Keratinocyte (primary cell): ENCODE results near the gene TAF6. TPM values are rescaled to one million over a fixed set of nuclear protein-coding genes. Genes with fewer than 3 reads are reported as not detected.
A peak's percentile ranks its signal among the peaks of the same experiment; 100 is the strongest.

ENCODE experiments used
- DNase-seq: peaks from one replicate; pipeline ENCODE4 v3.0.0-alpha.2; 2011; ENCODE audit warnings: low read depth, missing footprints, low spot score
- FAIRE-seq: peaks from 2 replicates; lab custom pipeline; 2011; peaks lifted over from hg19 to GRCh38; lab: Jason Lieb, UNC
- H2AFZ ChIP-seq: 2 replicates; pipeline ENCODE4 v1.6.0; 2012; ENCODE audit warnings: low read length, control low read depth, inconsistent platforms; ENCODE audit not compliant: control insufficient read depth
- H3K27ac ChIP-seq: 2 replicates; pipeline ENCODE4 v1.5.1; 2011; ENCODE audit warnings: low read length; ENCODE audit not compliant: control insufficient read depth, insufficient read depth
- H3K27me3 ChIP-seq: 3 replicates; pipeline ENCODE4 v1.6.0; 2011; ENCODE audit warnings: low read length; ENCODE audit not compliant: control insufficient read depth, insufficient read depth; ENCODE audit errors: extremely low read depth
- H3K36me3 ChIP-seq, 2 experiments: 2 replicates in 1 of 2; 3 replicates in 1 of 2; pipeline ENCODE4 v1.5.1; 2011; ENCODE audit warnings: low read length in 2 of 2, mild to moderate bottlenecking in 1 of 2; ENCODE audit not compliant: control insufficient read depth in 2 of 2, insufficient read depth in 2 of 2; ENCODE audit errors: extremely low read depth in 1 of 2
- H3K4me1 ChIP-seq: 3 replicates; pipeline ENCODE4 v1.5.1; 2011; ENCODE audit warnings: low read length; ENCODE audit not compliant: control insufficient read depth, insufficient read depth; ENCODE audit errors: extremely low read depth
- H3K4me2 ChIP-seq: 3 replicates; pipeline ENCODE4 v1.6.0; 2011; ENCODE audit warnings: low read depth, low read length; ENCODE audit not compliant: control insufficient read depth, insufficient read depth; ENCODE audit errors: extremely low read depth
- H3K4me3 ChIP-seq, 3 experiments: fragments of 200-600 bp in 1 of 3; sonication (generic) in 1 of 3; 2 replicates in 2 of 3; 3 replicates in 1 of 3; pipeline ENCODE4 v1.5.1; 2011 to 2016; ENCODE audit warnings: low read length in 3 of 3, mild to moderate bottlenecking in 3 of 3, control low read depth in 2 of 3, inconsistent platforms in 1 of 3, low read depth in 1 of 3, mixed read lengths in 1 of 3, mixed run types in 1 of 3, moderate library complexity in 1 of 3; ENCODE audit not compliant: control insufficient read depth in 2 of 3, insufficient read depth in 2 of 3; ENCODE audit errors: extremely low read depth in 1 of 3
- H3K79me2 ChIP-seq: 2 replicates; pipeline ENCODE4 v1.6.0; 2012; ENCODE audit warnings: low read length; ENCODE audit not compliant: control insufficient read depth, insufficient read depth
- H3K9ac ChIP-seq: 3 replicates; pipeline ENCODE4 v1.6.0; 2011; ENCODE audit warnings: low read length; ENCODE audit not compliant: control insufficient read depth, insufficient read depth; ENCODE audit errors: extremely low read depth
- H3K9me1 ChIP-seq: 3 replicates; pipeline ENCODE4 v1.6.0; 2011; ENCODE audit warnings: low read length; ENCODE audit not compliant: control insufficient read depth, insufficient read depth; ENCODE audit errors: extremely low read depth
- H3K9me3 ChIP-seq: 2 replicates; pipeline ENCODE4 v1.5.1; 2012; ENCODE audit warnings: low read depth, low read length; ENCODE audit not compliant: control insufficient read depth
- H4K20me1 ChIP-seq: 3 replicates; pipeline ENCODE4 v1.6.0; 2011; ENCODE audit warnings: low read length; ENCODE audit not compliant: control insufficient read depth, insufficient read depth; ENCODE audit errors: extremely low read depth
- CTCF ChIP-seq, 3 experiments: IDR thresholded peaks in 1 of 3; conservative IDR thresholded peaks in 1 of 3; optimal IDR thresholded peaks in 1 of 3; 2 replicates in 2 of 3; 3 replicates in 1 of 3; pipeline versions ENCODE3 to v1.5.1; 2011; ENCODE audit warnings: low read length in 3 of 3, mild to moderate bottlenecking in 3 of 3, moderate library complexity in 2 of 3, control low read depth in 1 of 3, inconsistent platforms in 1 of 3; ENCODE audit not compliant: insufficient read depth in 2 of 3; ENCODE audit errors: extremely low read depth in 1 of 3
- EZH2 ChIP-seq: IDR thresholded peaks from one replicate; pipeline ENCODE4 v1.6.1; 2012; ENCODE audit warnings: inconsistent platforms, mild to moderate bottlenecking, low read length, moderate library complexity
- dilution Hi-C: fragments of 300-500 bp; cut with MboI; formaldehyde crosslinking; loops from one replicate; pipeline ENCODE4 v1.7.0; 2020; ENCODE audit warnings: low sequenced_read_pairs; ENCODE audit not compliant: extremely low pct_ligation_motif_present
- polyA plus RNA-seq, 5 experiments: library from polyadenylated mRNA; depleted of rRNA in 3 of 5; stranded (reverse) in 3 of 5; stranded (forward) in 1 of 5; unstranded in 1 of 5; fragments of >200 nt; gene quantifications; 1 replicate in 1 of 5; 2 replicates in 3 of 5; 3 replicates in 1 of 5; pipeline versions ENCODE4 v1.2.1 to v1.2.3, GENCODE V29; 2011 to 2012; ENCODE audit warnings: missing spikeins in 2 of 5, low read depth in 1 of 5, low replicate concordance in 1 of 5

Gene TAF6
- polyA plus RNA-seq, 1 donor (not counting 4 experiments of a cell fraction or from before 2014, with no cell fraction given): 7.6 TPM

- H3K4me3 ChIP-seq: no peak overlapping the region
- H3K27me3 ChIP-seq: no peaks in the 10 kb centered on the region
- no peak overlapping the region for H3K9ac ChIP-seq
- H3K9me1 ChIP-seq: no peaks in the 10 kb centered on the region
- peaks cover 15% of the 10 kb centered on the region for H3K79me2 ChIP-seq
- H3K27ac ChIP-seq: no peak overlapping the region
- H3K9me3 ChIP-seq: no peaks in the 10 kb centered on the region
- H3K36me3 ChIP-seq: peaks cover 0 to 2% of the 10 kb centered on the region in 2 experiments
- H4K20me1 ChIP-seq: peaks cover 3% of the 10 kb centered on the region
- H3K4me1 ChIP-seq: peaks cover 10% of the 10 kb centered on the region
- FAIRE-seq: no peak
- DNase-seq: no peak
- TF ChIP-seq CTCF (optimal IDR thresholded peaks at IDR 0.05 in 1 of 3, IDR thresholded peaks at IDR 0.05 in 1 of 3, conservative IDR thresholded peaks at IDR 0.05 in 1 of 3; ENCODE audit: extremely low read depth in 1 of 3, insufficient read depth in 2 of 3, low read length in 3 of 3) (no peak), EZH2 (no peak)
- dilution Hi-C loops: no loop called here
- H2AFZ ChIP-seq: no peak overlapping the region
- H3K4me2 ChIP-seq: no peak overlapping the region
These were observed 2.9 kb upstream of the TAF6 start for GRCh38 chr7:100122067-100122466.

- Histone ChIP-seq H4K20me1 (peaks cover 3% of the 10 kb centered on the region), H3K4me3 (peak overlapping the region in 1 of 3 experiments; percentile 69), H3K4me2 (peak overlapping the region; percentile 92), H3K27me3 (no peaks in the 10 kb centered on the region), H3K9ac (no peak overlapping the region), H3K27ac (no peak overlapping the region), H3K36me3 (peaks cover 0 to 2% of the 10 kb centered on the region in 2 experiments), H3K9me1 (no peaks in the 10 kb centered on the region), H3K9me3 (no peaks in the 10 kb centered on the region), H3K4me1 (peaks cover 10% of the 10 kb centered on the region), H2AFZ (no peak overlapping the region), H3K79me2 (peaks cover 15% of the 10 kb centered on the region)
- FAIRE-seq (no peak), DNase-seq (no peak)
- no peak for TF ChIP-seq EZH2
- TF ChIP-seq CTCF (optimal IDR thresholded peaks at IDR 0.05 in 1 of 3, IDR thresholded peaks at IDR 0.05 in 1 of 3, conservative IDR thresholded peaks at IDR 0.05 in 1 of 3; ENCODE audit: extremely low read depth in 1 of 3, insufficient read depth in 2 of 3, low read length in 3 of 3): no peak
- dilution Hi-C loops: no loop called here
These were observed 1.5 kb upstream of the TAF6 start for GRCh38 chr7:100120733-100121036.
